ENCODE data around the gene PSME4.

DNA sequence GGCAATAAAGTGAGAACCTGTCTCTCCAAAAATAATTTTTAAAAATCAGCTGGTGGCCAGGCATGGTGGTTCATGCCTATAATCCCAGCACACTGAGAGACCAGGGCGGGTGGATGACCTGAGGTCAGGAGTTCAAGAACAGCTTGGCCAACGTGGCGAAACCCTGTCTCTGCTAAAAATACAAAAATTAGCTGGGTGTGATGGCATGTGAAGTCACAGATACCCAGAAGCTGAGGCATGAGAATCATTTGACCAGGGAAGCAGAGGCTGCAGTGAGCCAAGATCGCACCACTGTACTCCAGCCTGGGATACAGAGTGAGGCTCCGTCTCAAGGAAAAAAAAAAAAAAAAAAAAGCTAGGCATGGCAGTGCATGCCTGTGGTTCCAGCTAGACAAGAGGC lies 103.6 kb downstream of the PSME4 start:
- TF ChIP-seq, protein P1, sequence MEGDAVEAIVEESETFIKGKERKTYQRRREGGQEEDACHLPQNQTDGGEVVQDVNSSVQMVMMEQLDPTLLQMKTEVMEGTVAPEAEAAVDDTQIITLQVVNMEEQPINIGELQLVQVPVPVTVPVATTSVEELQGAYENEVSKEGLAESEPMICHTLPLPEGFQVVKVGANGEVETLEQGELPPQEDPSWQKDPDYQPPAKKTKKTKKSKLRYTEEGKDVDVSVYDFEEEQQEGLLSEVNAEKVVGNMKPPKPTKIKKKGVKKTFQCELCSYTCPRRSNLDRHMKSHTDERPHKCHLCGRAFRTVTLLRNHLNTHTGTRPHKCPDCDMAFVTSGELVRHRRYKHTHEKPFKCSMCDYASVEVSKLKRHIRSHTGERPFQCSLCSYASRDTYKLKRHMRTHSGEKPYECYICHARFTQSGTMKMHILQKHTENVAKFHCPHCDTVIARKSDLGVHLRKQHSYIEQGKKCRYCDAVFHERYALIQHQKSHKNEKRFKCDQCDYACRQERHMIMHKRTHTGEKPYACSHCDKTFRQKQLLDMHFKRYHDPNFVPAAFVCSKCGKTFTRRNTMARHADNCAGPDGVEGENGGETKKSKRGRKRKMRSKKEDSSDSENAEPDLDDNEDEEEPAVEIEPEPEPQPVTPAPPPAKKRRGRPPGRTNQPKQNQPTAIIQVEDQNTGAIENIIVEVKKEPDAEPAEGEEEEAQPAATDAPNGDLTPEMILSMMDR (IDR thresholded peaks at IDR 0.05 in 4 of 5, conservative IDR thresholded peaks at IDR 0.05 in 1 of 5): no peak
- TF ChIP-seq POLR2A (IDR thresholded peaks at IDR 0.05): no peak

Measured in gastrocnemius medialis (tissue), 4 donors.